Colonic mucosa (tissue), 4 donors: ENCODE results near the gene BICC1. TPM values are rescaled to one million over a fixed set of nuclear protein-coding genes. Genes with fewer than 3 reads are reported as not detected.

ENCODE experiments used
- DNase-seq: peaks from one replicate; pipeline ENCODE4 v3.0.0-alpha.2; 2020
- H3K27ac ChIP-seq: fragments of 200-600 bp; one replicate; pipeline ENCODE4 v1.8.0; 2021
- H3K27me3 ChIP-seq: fragments of 200-600 bp; one replicate; pipeline ENCODE4 v1.8.0; 2021
- H3K36me3 ChIP-seq: fragments of 200-600 bp; one replicate; pipeline ENCODE4 v1.8.0; 2021
- H3K4me1 ChIP-seq: fragments of 200-600 bp; one replicate; pipeline ENCODE4 v1.8.0; 2021; ENCODE audit warnings: mild to moderate bottlenecking
- H3K4me3 ChIP-seq: fragments of 200-600 bp; one replicate; pipeline ENCODE4 v1.8.0; 2021
- H3K9ac ChIP-seq, 2 donors: one replicate each; pipeline ENCODE4 v1.7.0; 2013; ENCODE audit warnings: control low read depth in 2 of 2, low read depth in 2 of 2, low read length in 2 of 2
- H3K9me3 ChIP-seq: fragments of 200-600 bp; one replicate; pipeline ENCODE4 v1.8.0; 2021
- CTCF ChIP-seq: fragments of 200-600 bp; IDR thresholded peaks from one replicate; pipeline ENCODE4 v1.8.0; 2022; ENCODE audit warnings: antibody characterized with exemption, mild to moderate bottlenecking
- intact Hi-C: fragments of 100-400 bp; cut with DNase I; formaldehyde crosslinking; loops from one replicate; pipeline ENCODE4 v1.14.1; 2022
- total RNA-seq, 2 donors: library from RNA; stranded (reverse); fragmentation: NEBNext Ultra II Directional in 1 of 2; extraction: Animal tissue kit (Norgen Biotek cat#: 25700) in 1 of 2; gene quantifications; one replicate each; pipeline ENCODE4 v1.2.1, GENCODE V29; 2021
- donor health status: healthy.
- donor health status: DM: no; HTN: no; CAD: no.
- donor health status: DM: no; HTN: no; CAD: no.

BICC1 gene
- total RNA-seq, 2 donors from 2014 or later = 1.3 to 2.9 TPM

DNA sequence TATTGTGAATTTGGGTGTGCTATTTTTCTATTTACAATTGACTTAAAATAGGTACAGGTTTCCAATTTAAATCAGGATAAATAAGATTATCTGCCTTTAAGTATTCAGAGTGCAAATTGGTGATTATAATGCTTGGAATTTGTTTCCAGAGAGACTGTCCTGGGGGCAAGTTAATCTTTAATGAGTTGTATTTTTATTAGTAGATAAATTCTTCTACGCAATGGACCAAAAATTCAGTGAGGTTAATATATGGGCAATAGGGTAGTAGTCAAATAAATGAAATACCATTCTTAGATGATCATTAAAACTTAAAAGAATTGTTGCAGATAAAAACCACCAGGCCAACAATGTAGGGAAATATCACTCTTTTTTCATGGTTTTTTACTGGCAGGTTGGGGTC is 3.4 kb downstream of the BICC1 start:
- no peak overlapping the region for H3K27ac ChIP-seq
- no peak for TF ChIP-seq CTCF
- no peaks in the 10 kb centered on the region for H3K9me3 ChIP-seq
- no peak for DNase-seq
- no peak overlapping the region for H3K4me3 ChIP-seq
- no peaks in the 10 kb centered on the region for H3K27me3 ChIP-seq
- no peaks in the 10 kb centered on the region for H3K4me1 ChIP-seq
- intact Hi-C loops = no loop called here
- H3K9ac ChIP-seq = no peak overlapping the region
- no peaks in the 10 kb centered on the region for H3K36me3 ChIP-seq

GRCh38 chr10:58516671-58517070 is 4.0 kb downstream of the BICC1 start:
- H3K27ac ChIP-seq = no peak overlapping the region
- H3K9me3 ChIP-seq = no peaks in the 10 kb centered on the region
- no peak overlapping the region for H3K9ac ChIP-seq
- no peaks in the 10 kb centered on the region for H3K27me3 ChIP-seq
- H3K4me1 ChIP-seq = no peaks in the 10 kb centered on the region
- no peaks in the 10 kb centered on the region for H3K36me3 ChIP-seq
- no peak for DNase-seq
- intact Hi-C loops = no loop called here
- TF ChIP-seq CTCF = no peak
- H3K4me3 ChIP-seq = no peak overlapping the region

- intact Hi-C loops = no loop called here
- no peak overlapping the region for H3K9ac ChIP-seq
- TF ChIP-seq CTCF = no peak
- no peaks in the 10 kb centered on the region for H3K36me3 ChIP-seq
- H3K27ac ChIP-seq = no peak overlapping the region
- no peak overlapping the region for H3K4me3 ChIP-seq
- DNase-seq = no peak
- no peaks in the 10 kb centered on the region for H3K27me3 ChIP-seq
- H3K4me1 ChIP-seq = no peaks in the 10 kb centered on the region
- no peaks in the 10 kb centered on the region for H3K9me3 ChIP-seq
These were observed 4.4 kb downstream of the BICC1 start for GRCh38 chr10:58517081-58517480.

DNA sequence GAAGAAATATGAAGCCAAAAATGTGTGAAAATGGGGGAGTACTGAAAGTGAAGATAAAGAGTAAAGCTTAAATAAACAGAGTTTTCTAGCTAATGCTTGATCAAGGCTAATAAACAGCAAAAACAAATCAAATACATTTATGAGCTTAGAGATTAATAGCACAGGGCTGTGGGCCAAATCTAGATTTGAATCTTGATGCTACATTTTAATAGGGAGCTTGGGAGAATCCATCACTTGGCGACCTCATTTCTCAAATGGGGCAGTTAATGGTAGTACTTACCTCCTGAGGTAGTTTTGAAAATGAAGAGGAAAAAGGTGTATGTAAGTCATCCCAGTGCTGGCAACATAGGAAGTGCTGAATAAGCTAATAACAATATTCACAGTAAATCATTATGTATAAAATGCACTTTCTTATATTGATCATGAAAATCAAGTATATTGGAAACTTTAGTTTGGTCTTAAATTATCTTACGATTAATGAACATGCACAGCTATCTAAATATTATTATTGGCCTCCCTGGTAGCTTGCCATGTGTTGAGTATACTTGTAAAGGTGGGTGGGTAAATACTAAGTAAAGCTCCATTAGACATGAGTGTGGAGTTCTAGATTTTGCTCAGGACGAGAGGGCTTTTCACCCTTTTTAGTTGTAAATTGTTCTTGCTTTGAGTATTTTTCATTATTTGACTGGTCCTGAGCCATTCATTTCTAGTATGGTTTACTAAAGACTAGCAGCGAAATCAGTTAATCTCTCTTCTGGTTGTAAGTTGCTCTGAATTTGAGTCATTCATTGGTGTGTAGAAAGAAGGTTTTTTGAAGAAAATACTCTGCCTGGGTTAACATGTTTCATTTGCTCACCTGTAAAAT is 5.1 kb downstream of the BICC1 start:
- intact Hi-C loops = no loop called here
- Histone ChIP-seq H3K4me1 (no peaks in the 10 kb centered on the region), H3K27me3 (no peaks in the 10 kb centered on the region), H3K9ac (no peak overlapping the region), H3K27ac (no peak overlapping the region), H3K36me3 (no peaks in the 10 kb centered on the region), H3K4me3 (no peak overlapping the region), H3K9me3 (no peaks in the 10 kb centered on the region)
- DNase-seq = no peak
- no peak for TF ChIP-seq CTCF

DNA sequence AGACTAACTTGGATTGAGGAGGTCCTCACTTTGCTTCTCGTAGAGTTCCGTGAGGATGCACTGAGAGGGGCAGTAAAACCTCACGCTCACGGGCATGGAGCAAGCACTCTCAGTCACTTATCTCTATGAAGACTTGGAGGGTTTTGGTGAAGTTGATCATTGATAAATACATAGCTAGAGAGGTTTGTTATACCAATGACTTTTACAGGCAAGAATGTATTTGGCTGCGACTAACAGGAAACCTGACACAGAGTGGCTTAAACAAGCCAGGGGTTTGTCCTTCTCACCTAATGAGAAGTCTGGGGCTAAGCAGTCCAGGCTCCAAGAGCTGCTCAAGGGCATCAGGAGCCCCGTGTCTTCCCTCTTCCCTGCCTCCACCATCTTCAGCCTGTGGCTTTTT is 6.1 kb downstream of the BICC1 start:
- DNase-seq = no peak
- TF ChIP-seq CTCF = no peak
- Histone ChIP-seq H3K9ac (no peak overlapping the region), H3K27me3 (no peaks in the 10 kb centered on the region), H3K4me3 (no peak overlapping the region), H3K9me3 (no peaks in the 10 kb centered on the region), H3K4me1 (no peaks in the 10 kb centered on the region), H3K27ac (no peak overlapping the region), H3K36me3 (no peaks in the 10 kb centered on the region)
- intact Hi-C loops = no loop called here
